Stimulated activated CD8-positive, alpha-beta memory T cell treated with anti-CD3 and anti-CD28 coated beads, Interleukin-2, amount 100 ng/mL, for 48 hours (primary cell): ENCODE results near the gene PHF2.
"Not testable (repeated sequence)": the region's sequence is repeated elsewhere in the genome, so short reads cannot be mapped to it uniquely, and the experiment has no call there.

ENCODE experiments used
- DNase-seq, 2 donors: peaks; one replicate each; pipeline ENCODE4 v3.0.0-alpha.2; 2020; ENCODE audit warnings: low read depth in 2 of 2

PHF2 gene

DNA sequence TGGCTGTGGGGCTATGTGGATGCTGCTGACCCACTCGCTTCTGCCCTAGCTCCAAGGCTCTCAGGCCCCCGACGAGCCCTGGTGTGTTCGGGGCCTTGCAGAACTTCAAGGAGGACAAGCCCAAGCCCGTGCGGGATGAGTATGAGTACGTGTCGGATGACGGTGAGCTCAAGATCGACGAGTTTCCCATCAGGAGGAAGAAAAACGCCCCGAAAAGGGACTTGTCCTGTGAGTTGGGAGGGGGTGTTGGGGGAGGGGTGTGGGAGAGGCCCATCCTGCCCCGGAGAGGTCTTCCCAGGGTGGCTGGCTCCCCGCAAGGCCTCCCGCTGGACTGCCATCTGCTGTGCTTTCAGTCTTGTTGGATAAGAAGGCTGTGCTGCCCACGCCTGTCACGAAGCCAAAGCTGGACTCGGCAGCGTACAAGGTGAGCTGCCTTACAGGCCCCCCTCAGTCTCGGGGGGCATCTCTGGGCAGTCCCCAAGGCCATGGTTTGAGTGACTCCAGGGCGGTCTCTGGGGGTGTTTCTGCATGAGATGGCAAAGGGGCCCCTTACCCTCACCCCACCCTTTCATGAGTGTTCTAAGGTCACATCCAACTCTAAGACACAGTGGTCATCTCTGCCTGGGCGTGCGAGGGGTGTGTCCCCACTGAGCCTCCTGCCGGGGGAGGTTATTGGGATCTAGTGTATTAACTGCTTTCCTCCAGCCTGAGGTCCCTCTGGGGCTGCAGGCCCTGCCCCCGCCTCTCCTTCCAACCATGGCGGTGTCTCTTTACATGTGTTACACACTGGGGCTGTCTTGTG lies 89.5 kb downstream of the PHF2 start:
- no peak for DNase-seq

DNA sequence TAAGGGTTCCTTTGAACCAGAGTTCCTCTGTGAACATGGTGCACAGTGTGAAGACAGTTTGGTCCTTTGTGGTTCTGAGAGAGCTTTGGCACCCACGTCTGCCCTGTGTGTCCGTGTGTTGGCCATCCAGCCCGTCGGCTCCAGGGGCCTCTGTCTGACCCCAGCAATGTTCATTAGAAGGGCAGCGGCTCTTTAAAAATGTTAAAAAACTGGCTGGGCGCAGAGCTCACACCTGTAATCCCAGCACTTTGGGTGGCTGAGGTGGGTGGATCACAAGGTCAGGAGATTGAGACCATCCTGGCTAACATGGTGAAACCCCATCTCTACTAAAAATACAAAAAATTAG lies 90.0 kb downstream of the PHF2 start:
- DNase-seq = not testable (repeated sequence)

DNA sequence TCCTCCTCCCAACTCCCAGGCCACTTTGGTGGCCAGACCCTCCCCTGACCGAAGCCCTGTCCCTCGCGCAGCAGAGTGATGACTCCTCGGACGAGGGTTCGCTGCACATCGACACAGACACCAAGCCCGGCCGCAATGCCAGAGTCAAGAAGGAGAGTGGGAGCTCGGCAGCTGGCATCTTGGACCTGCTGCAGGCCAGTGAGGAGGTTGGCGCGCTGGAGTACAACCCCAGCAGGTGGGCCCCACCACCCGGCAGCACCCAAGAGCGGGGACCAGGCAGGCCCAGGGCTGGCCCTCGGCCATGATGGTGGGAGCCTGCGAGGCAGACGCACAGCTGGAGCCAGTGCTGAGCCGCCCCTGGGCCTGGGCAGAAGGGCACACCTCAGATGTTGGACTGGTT lies 90.6 kb downstream of the PHF2 start:
- no peak for DNase-seq

DNA sequence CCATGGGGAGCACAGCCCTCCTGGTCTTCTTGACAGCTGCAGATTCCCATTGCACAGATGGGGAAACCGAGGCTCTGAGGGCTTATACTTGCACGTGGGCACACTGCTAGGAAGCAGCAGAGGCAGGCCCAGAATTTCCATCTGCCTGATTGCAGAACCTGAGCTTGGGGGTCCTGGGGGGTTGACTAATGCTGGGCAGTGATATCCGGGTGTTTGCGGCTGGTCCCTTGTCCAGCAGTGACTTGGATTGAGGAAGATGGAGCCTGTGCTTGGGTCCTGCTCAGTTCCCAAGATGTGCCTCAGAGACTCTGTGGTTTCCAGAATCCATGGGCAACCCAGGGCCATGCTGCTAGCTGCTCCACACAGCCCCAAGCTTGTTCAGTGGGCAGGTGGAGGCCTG lies 91.2 kb downstream of the PHF2 start:
- no peak for DNase-seq

DNA sequence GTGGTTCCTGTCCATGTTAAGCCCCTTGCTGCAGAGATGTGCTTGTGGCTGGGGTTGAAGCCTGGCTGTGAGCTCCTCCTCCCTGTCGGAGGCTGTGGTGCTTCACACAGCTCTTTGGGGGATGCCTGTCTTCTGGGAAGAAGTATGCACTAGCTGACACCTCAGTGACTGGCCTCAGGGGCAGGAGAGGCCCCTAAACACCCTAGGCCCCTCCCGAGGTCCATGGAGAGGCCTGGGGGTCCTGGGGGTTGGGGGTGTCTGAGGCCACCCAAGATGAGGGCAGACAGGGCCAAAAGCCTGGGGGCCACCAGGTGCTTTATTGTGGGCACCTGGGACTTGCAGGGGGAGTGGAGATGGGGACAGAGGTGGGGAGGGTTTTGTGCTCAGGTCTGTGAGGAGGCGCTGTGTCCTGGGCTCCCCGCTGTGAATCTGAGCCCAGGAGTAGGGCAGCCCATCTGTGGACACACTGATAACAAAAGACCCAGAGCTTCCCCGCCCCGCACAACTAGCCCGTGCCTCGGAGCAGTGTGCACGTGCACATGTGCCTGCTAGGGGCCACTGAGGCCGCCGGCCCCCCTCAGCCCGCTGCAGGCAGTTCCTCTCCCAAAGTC lies 92.0 kb downstream of the PHF2 start:
- no peak for DNase-seq

DNA sequence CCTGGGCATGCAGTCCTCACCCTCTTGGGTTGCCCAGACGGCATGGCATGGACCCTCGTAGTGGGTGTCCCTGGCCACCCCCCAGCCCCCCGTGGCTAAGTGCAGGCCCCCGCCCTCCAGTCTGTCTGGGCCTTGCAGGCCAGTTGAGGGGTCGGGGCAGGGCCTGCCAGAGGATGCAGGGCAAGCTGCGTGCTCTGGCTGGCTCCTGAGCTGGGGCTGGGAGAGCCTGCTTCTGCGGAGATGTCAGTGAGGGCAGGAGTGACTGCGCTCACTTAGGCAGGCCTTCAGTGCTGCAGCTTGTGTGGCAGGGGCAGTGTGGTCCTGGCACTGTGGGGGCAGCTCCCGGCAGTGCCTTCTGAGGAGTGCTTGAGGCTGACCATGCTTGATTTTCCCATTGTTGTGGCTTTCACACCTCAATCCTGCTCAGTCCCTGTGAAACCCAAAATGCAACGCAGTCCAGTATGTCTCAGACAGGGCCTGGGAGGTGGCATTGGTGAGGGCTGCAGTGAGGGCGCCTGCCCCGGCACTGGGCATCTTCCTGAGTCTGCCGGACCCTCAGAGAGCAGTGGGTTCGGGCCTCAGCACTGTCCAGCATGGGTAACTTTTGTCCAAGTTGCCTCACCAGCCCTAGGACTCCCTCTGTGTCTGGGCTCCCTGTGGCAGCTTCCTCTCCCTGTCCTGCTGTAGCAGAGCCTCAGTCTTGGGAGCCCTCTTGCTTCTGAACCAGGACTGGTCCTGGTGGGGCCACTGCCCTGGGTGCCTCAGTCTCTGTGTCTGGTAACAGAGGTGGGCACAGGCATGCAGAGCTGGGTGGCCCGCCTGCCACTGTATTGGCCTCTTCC lies 93.0 kb downstream of the PHF2 start:
- no peak for DNase-seq

DNA sequence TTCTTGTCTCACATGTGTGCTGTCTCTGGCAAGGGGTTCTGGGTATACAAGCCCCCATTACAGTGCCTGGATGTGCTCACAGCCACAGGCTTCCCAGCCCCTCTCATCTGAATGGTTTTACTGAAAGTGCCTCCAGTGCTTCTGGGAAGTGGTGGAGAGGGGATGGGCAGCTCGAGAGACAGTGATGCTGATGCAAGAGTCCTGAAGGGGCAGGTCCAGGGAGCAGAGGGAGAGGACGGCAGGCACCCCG lies 93.5 kb downstream of the PHF2 start:
- no peak for DNase-seq

DNA sequence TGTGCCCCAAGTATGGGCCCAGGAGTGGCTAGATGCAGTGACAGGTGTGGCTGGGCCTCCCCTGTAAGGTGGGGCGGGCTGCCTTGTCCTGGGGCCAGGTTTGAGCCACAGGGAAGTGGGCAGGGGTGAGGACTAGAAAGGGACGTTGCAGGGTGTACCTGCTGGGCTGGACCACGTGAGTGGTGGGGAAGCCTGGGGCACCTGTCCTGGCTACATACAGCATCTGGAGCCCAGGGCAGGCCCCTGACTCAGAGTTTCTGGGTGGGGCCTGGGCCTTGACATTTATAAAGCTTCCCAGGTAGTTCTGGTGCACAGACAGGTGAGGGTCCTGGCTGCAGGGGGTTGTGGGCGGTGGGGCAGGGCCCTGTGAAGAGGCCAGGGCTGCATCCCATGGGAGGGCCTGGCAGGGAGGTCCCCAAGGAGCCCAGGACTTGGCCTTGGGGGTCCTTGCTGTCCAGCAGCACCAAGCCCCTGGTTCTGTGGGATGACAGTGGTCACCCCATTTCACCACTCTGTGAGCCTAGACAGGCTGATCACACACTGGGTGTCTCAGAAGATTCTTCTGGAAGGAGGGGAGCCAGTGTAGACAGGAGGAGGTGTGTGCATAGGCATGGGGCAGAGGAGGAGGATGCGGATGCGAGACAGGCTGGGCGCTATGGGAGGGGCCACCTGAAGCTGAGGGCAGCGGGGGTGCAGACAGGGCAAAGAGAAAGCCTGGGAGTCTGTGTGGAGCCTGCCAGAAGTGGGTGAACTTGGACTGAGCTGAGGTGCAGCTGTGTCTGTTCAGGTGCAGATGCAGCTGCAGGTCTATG lies 94.0 kb downstream of the PHF2 start:
- DNase-seq = no peak

DNA sequence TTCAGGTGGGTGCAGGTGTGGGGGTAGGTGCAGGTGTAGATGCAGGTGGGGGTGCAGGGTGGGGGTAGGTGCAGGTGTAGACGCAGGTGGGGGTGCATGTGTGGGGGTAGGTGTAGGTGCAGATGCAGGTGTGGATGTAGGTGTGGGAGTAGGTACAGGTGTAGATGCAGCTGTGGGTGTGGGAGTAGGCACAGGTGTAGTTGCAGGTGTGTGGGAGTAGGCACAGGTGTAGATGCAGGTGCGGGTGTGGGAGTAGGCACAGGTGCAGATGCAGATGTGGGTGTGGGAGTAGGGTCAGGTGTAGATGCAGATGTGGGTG lies 94.6 kb downstream of the PHF2 start:
- no peak for DNase-seq

DNA sequence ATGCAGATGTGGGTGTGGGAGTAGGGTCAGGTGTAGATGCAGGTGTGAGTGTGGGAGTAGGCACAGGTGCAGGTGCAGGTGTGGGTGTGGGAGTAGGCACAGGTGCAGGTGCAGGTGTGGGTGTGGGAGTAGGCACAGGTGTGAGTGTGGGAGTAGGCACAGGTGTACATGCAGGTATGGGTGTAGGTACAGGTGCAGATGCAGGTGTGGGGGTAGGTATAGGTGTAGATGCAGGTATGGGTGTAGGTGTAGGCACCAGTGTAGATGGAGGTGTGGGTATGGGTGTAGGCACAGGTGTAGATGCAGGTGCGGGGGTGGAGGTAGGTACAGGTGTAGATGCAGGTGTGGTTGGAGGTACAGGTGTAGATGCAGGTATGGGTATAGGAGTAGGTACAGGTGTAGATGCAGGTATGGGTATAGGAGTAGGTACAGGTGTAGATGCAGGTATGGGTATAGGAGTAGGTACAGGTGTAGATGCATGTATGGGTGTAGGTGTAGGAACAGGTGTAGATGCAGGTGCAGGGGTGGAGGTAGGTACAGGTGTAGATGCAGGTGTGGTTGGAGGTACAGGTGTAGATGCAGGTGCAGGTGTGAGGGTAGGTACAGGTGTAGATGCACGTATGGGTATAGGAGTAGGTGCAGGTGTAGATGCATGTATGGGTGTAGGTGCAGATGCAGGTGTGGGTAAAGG lies 96.1 kb downstream of the PHF2 start:
- not testable (repeated sequence) for DNase-seq

DNA sequence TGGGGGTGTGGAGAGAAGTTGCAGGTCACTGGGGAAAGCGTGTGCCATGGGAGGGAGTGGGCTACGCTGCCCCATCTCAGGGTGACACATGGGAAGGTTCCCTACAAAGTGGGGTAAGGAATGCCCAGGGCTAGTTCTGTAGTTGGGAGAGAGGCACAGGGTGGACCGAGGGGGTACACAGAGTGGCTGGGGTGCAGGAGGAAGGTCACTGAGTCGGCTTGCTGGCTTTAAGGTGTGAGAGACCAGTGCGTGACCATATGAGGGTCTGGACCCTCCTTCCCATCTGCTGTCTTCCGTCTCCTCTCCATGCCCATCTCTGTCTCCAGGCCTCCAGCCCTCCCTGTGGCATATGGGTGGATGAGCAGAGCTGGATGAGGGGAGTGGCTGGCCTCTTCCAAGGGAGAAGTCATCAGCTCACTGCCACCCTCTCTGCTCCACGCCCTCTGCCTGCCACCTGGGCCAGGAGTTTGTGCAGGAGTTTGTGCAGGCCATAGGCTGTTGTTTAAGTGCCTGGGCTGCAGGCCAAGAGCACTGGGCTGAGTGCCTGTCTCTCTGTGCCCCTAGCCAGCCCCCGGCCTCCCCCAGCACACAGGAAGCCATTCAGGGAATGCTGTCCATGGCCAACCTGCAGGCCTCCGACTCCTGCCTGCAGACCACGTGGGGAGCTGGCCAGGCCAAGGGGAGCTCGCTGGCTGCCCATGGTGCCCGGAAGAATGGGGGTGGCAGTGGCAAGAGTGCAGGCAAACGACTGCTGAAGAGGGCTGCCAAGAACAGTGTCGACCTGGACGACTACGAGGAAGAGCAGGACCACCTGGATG lies 96.8 kb downstream of the PHF2 start:
- DNase-seq = no peak

DNA sequence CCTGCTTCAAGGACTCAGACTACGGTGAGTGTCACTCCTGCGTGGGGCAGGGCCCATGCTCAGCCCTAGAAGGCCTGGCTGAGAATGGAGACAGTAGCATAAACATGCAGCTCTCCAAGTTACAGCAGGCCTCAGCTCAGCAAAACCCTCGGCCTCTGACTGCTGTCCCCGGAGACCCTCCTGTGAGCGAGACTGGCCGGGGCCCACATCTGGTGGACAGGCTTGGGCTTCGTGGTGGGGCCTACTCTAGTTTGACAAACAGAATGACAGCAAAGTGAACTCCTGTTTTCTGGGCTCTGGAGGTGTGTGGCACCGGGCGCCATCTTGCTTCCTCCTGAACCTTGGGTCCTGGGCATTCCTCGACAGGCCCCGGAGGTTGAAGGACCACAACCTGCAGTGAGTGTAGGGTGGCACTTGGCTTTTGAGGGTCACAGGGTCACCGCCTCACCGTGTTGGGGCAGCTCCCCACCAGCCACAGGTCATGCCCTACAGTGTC lies 97.5 kb downstream of the PHF2 start:
- no peak for DNase-seq

DNA sequence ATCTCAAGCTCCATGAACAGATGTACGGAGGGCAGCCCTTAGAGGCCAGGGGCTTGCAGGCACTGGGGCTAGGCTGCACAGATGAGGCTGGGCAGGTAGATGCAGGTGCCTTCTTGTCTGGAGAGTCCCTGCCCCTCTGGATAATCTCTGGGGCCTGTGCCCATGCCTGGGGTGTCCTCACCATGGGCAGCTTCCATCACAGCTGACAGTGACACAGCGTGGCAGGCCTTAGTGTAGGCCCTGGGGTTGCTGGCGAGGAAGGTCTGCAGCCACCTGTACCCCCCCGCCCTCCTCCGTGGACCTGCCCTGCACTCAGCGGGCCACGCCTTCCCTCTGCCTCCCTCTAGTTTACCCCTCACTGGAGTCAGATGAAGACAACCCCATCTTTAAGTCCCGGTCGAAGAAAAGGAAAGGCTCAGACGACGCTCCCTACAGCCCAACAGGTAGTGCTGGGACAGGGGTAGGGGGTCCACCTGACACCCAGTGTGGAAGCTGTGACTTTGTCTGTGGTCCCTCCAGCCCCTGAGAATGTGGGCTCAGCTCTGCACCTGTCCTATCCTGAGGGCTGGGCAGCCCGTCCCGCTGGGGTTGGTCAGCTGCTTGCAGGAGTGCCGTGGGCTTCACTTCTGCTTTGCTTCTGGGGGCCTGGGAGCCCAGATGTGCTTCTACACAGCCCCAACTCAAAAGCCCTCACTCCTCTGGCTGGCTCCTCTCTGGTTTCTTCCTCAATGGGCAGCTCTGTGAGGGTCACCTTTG lies 98.4 kb downstream of the PHF2 start:
- no peak for DNase-seq

DNA sequence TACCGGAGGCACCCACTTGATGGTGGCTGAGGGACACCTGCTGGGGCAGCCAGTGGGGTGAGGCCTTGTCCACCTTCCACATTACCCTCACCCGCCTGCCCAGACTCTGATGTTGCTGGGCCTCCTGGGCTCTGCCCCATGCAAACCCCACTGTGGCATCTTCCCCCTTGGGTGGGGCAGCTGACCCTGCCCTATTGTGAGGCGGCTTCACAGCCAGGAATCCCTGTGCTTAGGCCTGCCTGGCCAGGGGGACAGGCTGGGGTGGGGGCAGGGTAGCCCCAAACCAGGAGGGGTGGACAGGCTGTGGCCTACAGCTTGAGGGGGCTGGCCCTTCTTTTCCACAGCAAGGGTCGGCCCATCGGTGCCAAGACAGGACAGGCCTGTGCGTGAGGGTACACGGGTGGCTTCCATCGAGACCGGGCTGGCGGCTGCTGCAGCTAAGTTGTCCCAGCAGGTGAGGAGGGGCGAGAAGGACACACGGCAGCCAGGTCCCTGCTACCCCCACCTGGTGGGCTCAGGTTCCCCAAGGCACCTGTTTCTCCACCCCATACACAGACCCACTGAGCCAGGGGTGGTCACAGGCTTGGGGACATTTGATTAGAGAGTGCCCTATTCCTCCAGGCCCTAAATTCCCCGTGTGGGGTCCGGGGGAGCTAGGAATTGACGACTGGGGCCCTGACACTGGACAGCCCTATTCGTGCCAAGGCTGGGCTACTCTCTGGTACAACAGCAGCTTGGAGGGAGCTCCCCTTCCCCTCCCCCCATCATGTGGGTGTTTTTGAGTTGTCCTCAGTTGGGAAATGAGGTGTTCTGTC lies 99.2 kb downstream of the PHF2 start:
- no peak for DNase-seq

DNA sequence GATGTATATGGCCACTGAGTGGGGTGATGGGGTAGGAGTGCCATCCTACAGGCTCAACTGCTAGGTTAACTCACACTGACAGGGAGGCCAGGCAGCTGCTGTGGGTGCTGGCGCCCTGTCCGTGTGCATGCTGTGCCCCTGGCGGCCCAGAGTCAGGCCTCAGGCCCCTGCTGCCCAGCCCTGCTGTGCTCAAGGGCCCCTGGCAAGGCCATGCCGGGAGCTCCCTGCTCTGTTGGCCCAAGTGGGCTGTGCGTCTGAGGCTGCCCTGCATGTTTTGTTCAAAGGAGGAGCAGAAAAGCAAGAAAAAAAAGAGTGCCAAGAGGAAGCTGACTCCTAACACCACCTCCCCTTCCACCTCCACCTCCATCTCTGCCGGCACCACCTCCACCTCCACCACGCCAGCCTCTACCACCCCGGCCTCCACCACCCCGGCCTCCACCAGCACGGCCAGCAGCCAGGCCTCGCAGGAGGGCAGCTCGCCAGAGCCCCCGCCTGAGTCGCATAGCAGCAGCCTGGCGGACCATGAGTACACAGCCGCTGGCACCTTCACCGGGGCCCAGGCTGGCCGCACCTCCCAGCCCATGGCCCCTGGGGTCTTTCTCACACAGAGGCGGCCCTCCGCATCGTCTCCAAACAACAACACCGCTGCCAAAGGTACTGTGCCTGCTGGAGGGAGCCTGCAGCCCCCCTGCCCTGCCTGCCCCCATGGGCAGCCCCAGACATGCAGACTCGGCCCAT lies 100.1 kb downstream of the PHF2 start:
- DNase-seq = no peak

DNA sequence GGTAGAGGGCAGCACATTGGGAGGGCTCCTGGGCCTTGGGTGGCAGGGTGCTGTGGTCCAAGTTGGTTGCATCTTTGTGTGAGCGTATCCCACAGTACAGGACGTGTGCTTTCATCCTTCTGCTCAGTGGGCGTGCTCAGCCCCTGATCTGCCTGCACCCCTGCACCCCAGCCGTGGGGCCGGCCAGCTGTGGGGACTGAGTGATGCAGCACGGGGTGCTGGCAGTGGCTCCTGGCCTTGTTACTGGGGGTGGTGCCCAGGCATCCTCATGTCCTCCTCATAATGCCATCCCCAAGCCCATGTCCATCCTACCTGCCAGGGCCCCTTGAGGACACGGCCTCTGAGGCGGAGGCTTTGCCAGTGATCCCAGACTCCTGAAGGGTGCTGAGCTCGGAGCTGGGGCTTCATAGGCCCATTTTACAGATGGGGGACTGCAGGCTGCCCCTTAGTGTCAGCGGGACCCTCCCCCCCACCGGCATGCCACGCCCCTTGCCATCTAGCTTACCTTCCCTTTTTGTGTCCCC lies 100.7 kb downstream of the PHF2 start:
- DNase-seq = no peak

DNA sequence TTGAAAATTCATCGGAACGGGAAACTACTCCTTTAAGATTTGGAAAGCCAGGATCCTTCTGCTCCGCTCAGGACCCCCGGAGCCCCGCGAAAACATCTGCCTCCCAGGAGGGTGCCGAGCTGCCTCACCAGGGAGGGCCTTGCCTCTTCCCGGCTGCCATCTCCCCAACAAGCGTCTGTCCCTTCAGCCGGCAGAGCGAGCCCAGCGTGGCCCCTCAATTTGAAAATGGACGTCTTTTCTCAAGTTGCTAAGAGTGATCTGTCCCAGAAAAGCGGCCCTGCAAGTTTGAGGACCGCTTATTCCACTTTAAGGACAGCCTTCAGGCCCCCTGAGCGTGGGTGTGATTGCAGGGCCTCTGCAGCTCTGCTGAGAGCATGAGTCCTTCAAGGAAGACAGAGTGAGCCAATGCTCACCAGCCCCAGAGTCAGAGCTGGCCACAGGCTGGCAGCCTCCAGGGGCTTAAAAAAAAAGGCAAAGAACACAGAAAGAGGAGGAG lies 101.3 kb downstream of the PHF2 start:
- no peak for DNase-seq
